GM19351 (cell line): ENCODE measurements around the gene STAB2.
"Not testable (repeated sequence)": the region's sequence is repeated elsewhere in the genome, so short reads cannot be mapped to it uniquely, and the experiment has no call there.

Experiments
- ATAC-seq: cut with Tn5 transposase; IDR thresholded peaks from one replicate; pipeline ENCODE4 v1.9.1; 2021; ENCODE audit warnings: mild to moderate bottlenecking, moderate library complexity; ENCODE audit not compliant: unreplicated experiment

STAB2 gene

GRCh38 chr12:103805655-103806360 is 218.7 kb downstream of the STAB2 start:
- ATAC-seq: no peak

GRCh38 chr12:103806803-103807202 is 219.7 kb downstream of the STAB2 start:
- ATAC-seq: no peak

GRCh38 chr12:103807561-103808238 is 220.6 kb downstream of the STAB2 start:
- ATAC-seq: no peak

- ATAC-seq: no peak
Observed at GRCh38 chr12:103808239-103808880, 221.3 kb downstream of the STAB2 start.

GRCh38 chr12:103809154-103809553 is 222.1 kb downstream of the STAB2 start:
- no peak for ATAC-seq

- not testable (repeated sequence) for ATAC-seq
Observed at GRCh38 chr12:103809639-103810038, 222.6 kb downstream of the STAB2 start.

- ATAC-seq: no peak
Observed at GRCh38 chr12:103810111-103810510, 223.0 kb downstream of the STAB2 start.

- no peak for ATAC-seq
Observed at GRCh38 chr12:103811791-103812190, 224.7 kb downstream of the STAB2 start.

- no peak for ATAC-seq
Observed at GRCh38 chr12:103812789-103813188, 225.7 kb downstream of the STAB2 start.

- no peak for ATAC-seq
Observed at GRCh38 chr12:103813426-103813825, 226.4 kb downstream of the STAB2 start.

GRCh38 chr12:103813949-103814348 is 226.9 kb downstream of the STAB2 start:
- no peak for ATAC-seq

GRCh38 chr12:103814436-103814835 is 227.4 kb downstream of the STAB2 start:
- no peak for ATAC-seq
